ENCODE data around the gene CACFD1.

- TF ChIP-seq, protein P1, sequence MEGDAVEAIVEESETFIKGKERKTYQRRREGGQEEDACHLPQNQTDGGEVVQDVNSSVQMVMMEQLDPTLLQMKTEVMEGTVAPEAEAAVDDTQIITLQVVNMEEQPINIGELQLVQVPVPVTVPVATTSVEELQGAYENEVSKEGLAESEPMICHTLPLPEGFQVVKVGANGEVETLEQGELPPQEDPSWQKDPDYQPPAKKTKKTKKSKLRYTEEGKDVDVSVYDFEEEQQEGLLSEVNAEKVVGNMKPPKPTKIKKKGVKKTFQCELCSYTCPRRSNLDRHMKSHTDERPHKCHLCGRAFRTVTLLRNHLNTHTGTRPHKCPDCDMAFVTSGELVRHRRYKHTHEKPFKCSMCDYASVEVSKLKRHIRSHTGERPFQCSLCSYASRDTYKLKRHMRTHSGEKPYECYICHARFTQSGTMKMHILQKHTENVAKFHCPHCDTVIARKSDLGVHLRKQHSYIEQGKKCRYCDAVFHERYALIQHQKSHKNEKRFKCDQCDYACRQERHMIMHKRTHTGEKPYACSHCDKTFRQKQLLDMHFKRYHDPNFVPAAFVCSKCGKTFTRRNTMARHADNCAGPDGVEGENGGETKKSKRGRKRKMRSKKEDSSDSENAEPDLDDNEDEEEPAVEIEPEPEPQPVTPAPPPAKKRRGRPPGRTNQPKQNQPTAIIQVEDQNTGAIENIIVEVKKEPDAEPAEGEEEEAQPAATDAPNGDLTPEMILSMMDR (conservative IDR thresholded peaks at IDR 0.05; ENCODE audit: low read depth, low read length) = no peak
- TF ChIP-seq POLR2A (IDR thresholded peaks at IDR 0.05; ENCODE audit: low read depth, low read length) (peak; percentile 77), MXI1 (IDR thresholded peaks at IDR 0.05; ENCODE audit: borderline replicate concordance, low read depth, low read length) (no peak), MAFK (IDR thresholded peaks at IDR 0.05; ENCODE audit: low read depth, low read length) (no peak), RCOR1 (IDR thresholded peaks at IDR 0.05; ENCODE audit: insufficient replicate concordance, low read length) (no peak), BHLHE40 (IDR thresholded peaks at IDR 0.05; ENCODE audit: low read depth, low read length) (no peak), SMC3 (IDR thresholded peaks at IDR 0.05; ENCODE audit: low read depth, low read length) (no peak), CEBPB (IDR thresholded peaks at IDR 0.05; ENCODE audit: low read depth, low read length) (no peak), FOS (IDR thresholded peaks at IDR 0.05; ENCODE audit: low read depth, low read length) (no peak), RFX5 (IDR thresholded peaks at IDR 0.05; ENCODE audit: low read depth, low read length) (no peak), RAD21 (IDR thresholded peaks at IDR 0.05; ENCODE audit: low read length) (no peak), CHD1 (IDR thresholded peaks at IDR 0.05; ENCODE audit: low read depth, low read length) (no peak), MAZ (IDR thresholded peaks at IDR 0.05; ENCODE audit: borderline replicate concordance, low read depth, low read length) (peak; percentile 57)
- TF ChIP-seq, protein P2, sequence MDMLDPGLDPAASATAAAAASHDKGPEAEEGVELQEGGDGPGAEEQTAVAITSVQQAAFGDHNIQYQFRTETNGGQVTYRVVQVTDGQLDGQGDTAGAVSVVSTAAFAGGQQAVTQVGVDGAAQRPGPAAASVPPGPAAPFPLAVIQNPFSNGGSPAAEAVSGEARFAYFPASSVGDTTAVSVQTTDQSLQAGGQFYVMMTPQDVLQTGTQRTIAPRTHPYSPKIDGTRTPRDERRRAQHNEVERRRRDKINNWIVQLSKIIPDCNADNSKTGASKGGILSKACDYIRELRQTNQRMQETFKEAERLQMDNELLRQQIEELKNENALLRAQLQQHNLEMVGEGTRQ (IDR thresholded peaks at IDR 0.05; ENCODE audit: low read depth, low read length) = no peak
Observed at GRCh38 chr9:133459476-133460404, at the start of gene CACFD1.

Measured in IMR-90 (cell line).